NCI-H82 treated with DMSO at 0.1 percent for 48 hours (cell line): ENCODE data around the gene CTNNA3.

Experiments
- DNase-seq: peaks from one replicate; lab custom pipeline; 2025; ENCODE audit not compliant: unreplicated experiment; lab: John Stamatoyannopoulos, UW

Gene CTNNA3

GRCh38 chr10:67141300-67141699 is 554.7 kb downstream of the CTNNA3 start:
- no peak for DNase-seq

- no peak for DNase-seq
Observed at GRCh38 chr10:67140641-67141040, 555.4 kb downstream of the CTNNA3 start.

- DNase-seq = no peak
Observed at GRCh38 chr10:67127441-67127840, 568.6 kb downstream of the CTNNA3 start.

- DNase-seq = no peak
Observed at GRCh38 chr10:67119651-67120050, 576.3 kb downstream of the CTNNA3 start.

GRCh38 chr10:67115972-67116371 is 580.0 kb downstream of the CTNNA3 start:
- DNase-seq = no peak

- DNase-seq = no peak
Observed at GRCh38 chr10:67114945-67115344, 581.0 kb downstream of the CTNNA3 start.

- no peak for DNase-seq
Observed at GRCh38 chr10:67112765-67113164, 583.2 kb downstream of the CTNNA3 start.

- peak; percentile 78 for DNase-seq
Observed at GRCh38 chr10:67110286-67110685, 585.7 kb downstream of the CTNNA3 start.

- DNase-seq = no peak
Observed at GRCh38 chr10:67107670-67108069, 588.3 kb downstream of the CTNNA3 start.

- no peak for DNase-seq
Observed at GRCh38 chr10:67100951-67101350, 595.0 kb downstream of the CTNNA3 start.

- no peak for DNase-seq
Observed at GRCh38 chr10:67098461-67098860, 597.5 kb downstream of the CTNNA3 start.

GRCh38 chr10:67095531-67095930 is 600.5 kb downstream of the CTNNA3 start:
- no peak for DNase-seq

- DNase-seq = no peak
Observed at GRCh38 chr10:67088036-67088435, 608.0 kb downstream of the CTNNA3 start.

GRCh38 chr10:67087135-67087425 is 608.9 kb downstream of the CTNNA3 start:
- no peak for DNase-seq

GRCh38 chr10:67086327-67087134 is 609.5 kb downstream of the CTNNA3 start:
- no peak for DNase-seq

- DNase-seq = no peak
Observed at GRCh38 chr10:67079126-67079525, 616.9 kb downstream of the CTNNA3 start.

GRCh38 chr10:67077376-67077775 is 618.6 kb downstream of the CTNNA3 start:
- DNase-seq = no peak

- DNase-seq = no peak
Observed at GRCh38 chr10:67076144-67076543, 619.9 kb downstream of the CTNNA3 start.

GRCh38 chr10:67075491-67075971 is 620.5 kb downstream of the CTNNA3 start:
- no peak for DNase-seq

- DNase-seq = no peak
Observed at GRCh38 chr10:67072654-67073053, 623.3 kb downstream of the CTNNA3 start.

- no peak for DNase-seq
Observed at GRCh38 chr10:67050415-67050814, 645.6 kb downstream of the CTNNA3 start.

GRCh38 chr10:67049988-67050387 is 646.0 kb downstream of the CTNNA3 start:
- no peak for DNase-seq

- no peak for DNase-seq
Observed at GRCh38 chr10:67046507-67046906, 649.5 kb downstream of the CTNNA3 start.
